ELR (cell line): ENCODE measurements around the gene MET.
"Not testable (repeated sequence)": the region's sequence is repeated elsewhere in the genome, so short reads cannot be mapped to it uniquely, and the experiment has no call there.

Source experiments
- DNase-seq: peaks from one replicate; pipeline ENCODE4 v3.0.0-alpha.2; 2015; ENCODE audit warnings: low read depth

The MET gene

DNA sequence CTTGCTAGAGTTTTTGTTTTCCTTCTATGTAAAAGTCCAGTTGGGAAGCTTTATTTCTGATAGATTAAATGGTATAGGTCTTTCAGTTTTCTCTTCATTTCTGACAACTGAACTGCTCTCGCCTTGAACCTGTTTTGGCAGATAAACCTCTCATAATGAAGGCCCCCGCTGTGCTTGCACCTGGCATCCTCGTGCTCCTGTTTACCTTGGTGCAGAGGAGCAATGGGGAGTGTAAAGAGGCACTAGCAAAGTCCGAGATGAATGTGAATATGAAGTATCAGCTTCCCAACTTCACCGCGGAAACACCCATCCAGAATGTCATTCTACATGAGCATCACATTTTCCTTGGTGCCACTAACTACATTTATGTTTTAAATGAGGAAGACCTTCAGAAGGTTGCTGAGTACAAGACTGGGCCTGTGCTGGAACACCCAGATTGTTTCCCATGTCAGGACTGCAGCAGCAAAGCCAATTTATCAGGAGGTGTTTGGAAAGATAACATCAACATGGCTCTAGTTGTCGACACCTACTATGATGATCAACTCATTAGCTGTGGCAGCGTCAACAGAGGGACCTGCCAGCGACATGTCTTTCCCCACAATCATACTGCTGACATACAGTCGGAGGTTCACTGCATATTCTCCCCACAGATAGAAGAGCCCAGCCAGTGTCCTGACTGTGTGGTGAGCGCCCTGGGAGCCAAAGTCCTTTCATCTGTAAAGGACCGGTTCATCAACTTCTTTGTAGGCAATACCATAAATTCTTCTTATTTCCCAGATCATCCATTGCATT, 27.1 kb downstream of the MET start:
- no peak for DNase-seq

DNA sequence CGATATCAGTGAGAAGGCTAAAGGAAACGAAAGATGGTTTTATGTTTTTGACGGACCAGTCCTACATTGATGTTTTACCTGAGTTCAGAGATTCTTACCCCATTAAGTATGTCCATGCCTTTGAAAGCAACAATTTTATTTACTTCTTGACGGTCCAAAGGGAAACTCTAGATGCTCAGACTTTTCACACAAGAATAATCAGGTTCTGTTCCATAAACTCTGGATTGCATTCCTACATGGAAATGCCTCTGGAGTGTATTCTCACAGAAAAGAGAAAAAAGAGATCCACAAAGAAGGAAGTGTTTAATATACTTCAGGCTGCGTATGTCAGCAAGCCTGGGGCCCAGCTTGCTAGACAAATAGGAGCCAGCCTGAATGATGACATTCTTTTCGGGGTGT, 27.7 kb downstream of the MET start:
- no peak for DNase-seq

DNA sequence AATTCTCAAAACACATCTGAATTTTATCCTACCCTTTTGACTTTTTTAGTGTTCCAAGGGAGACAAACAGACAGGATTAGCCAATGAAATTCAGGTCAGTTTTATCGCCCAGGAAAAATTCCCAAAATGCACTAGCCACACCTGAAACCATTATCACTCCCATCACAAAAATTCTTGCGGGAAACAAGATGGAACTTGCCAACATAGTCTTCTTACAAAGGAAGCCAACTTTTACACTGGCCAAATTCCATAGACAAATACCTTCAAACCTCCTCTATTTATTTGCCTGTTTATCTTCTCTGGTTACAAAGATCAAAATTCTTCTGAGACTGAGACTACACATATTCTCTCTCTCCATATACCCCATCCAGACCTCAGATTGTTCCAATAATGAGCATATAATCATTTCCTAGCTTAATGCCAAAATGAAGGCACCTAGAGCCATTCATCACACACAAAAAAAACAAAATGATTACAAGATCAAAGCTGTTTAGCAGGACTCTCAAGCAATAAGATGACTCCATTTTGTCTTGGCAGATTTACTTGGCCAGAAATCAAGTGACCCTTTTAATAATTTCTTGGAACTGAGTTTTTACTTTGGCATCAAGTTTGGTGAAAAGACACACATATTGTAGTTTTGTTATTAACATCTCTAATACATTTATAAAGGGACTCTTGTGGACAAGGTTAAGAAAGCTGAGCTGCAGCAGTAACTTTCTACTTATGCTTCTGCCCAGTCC, 30.2 kb downstream of the MET start:
- DNase-seq, result no peak

DNA sequence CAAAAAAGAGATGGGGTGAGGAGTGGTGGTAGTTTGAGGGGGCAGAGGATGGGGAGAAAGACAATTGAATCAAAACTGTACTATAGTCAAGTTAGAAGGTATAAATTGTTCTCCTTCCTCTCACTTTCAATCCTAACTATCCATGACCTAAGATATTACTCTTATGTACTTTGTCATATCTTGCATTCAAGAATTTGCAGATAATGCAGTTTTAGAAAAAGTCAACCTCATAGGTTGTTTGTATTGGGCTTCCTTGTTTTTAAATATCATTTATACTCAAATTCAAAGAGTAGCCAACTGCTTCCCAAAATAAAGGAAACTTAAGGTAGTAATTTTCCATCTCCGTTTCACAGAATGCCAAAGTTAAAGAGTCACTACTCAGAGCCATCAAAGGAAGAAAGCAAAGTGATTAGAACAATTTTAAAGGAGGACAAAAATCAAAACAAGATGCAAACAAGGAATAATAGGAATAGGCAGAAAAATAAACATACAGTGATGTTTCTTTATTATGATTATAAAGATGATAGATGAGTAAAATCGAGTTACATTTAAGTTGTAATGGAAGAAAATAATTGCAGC, 32.7 kb downstream of the MET start:
- DNase-seq, result no peak

DNA sequence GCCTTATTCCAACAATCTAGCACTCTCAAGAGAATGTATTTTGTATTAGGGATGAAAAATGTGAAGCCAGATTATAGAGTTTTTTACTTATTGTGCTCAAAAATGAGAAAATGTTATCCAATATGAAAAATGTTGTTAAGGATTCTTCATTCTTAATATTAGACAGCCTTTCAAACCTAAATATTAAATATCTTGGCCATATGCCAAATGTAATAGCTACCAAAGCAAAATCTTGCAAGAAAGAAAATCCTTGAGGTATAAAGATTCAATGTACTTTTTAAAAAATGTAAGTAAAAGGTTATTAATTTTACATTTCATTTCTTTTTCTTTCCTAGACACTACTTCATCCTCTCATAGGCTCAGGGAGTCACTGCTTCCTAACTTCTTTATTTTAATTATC, 33.4 kb downstream of the MET start:
- no peak for DNase-seq

DNA sequence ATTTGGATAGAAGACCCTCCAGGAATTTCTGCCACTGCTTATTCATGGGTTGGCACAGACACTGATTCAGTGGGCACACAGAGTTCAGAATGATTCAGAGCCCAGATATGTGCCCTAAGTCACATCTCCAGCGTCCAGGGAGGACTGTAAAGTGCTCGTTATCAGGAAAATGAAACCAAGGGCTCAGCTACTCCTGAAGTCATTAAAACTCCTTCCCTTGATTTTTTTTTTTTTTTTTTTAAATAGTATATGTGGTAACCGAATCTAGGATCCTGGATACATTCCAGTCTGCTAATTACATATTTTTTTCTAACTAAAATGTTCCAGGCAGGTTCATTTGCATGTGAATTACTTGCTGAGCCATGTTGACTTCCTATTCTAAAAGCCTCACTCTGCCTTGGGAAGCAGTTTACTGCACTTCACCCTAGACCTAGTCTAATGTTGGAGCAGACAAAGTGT, 34.7 kb downstream of the MET start:
- DNase-seq, result peak; percentile 83

DNA sequence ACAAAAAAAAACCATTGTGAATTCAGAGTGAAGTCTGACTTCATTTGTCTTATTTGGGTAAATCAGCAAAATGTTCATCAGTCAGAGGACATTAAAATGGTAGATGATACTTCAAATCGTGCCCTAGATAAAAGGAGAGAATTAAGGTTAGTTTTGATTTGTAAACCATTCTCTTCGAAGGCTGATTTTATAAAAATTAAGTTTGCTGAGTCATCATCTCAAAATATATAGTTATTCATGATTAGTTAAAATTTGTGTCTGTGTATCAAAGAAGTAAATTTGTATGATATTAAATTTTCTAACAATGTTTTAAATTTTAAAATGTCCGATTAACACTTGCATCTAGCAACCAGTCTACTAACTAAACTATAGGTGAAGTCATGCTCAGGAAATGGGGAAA, 35.3 kb downstream of the MET start:
- DNase-seq, result no peak

DNA sequence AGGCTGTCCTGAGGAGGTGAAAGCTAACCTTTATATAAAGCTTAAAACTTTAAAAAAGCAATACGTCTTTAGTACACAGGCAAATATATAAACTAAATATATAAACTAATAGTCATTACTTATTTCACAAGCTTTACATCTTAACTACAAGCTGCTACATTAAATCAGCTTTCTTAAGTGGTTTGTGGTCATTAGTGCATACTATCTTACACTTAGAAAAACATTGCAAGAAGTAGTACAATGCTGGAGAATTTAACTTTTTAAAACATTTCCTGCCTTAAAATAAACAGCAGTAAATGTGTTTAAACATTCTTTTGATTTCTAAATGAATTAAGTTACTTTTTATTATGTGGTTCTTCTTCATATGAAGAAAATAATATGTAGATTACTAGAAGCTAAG, 36.3 kb downstream of the MET start:
- DNase-seq, result no peak

DNA sequence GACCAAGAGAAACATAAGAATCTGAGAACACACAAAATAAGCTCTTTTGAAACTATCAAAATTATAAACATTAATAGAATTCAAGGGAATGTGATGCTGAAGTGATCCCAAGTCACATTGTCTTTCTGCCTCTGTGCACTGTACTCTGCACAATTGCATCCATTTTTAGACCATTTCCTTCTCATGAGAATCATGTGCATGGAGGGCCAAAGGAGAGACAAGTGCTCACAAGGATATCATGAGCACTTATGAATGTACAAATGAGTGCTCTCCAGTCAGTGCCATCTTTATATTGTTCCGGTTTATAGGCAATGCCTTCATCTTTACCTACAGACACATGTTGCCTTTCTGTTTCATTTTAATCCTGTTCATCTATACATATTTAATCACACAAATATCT, 36.9 kb downstream of the MET start:
- DNase-seq, result no peak

DNA sequence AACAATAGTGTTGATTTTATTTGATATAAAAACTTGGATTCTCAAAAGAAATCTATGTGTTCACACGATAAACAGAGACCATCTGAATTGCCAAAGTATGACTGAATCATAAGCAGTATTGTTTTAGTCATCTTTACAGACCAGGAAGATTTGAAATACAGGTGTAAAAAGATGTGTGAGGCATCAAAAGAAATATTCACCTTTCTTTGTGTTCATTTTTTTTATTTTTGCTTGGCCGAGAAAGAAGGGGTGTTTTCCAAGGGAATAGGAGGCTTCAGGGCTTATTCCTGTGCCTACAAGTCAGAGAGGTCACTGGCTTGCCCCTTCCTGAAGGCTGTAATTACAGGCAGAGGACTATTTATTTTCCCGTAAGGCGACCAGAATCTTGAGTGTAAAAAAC, 37.3 kb downstream of the MET start:
- no peak for DNase-seq

DNA sequence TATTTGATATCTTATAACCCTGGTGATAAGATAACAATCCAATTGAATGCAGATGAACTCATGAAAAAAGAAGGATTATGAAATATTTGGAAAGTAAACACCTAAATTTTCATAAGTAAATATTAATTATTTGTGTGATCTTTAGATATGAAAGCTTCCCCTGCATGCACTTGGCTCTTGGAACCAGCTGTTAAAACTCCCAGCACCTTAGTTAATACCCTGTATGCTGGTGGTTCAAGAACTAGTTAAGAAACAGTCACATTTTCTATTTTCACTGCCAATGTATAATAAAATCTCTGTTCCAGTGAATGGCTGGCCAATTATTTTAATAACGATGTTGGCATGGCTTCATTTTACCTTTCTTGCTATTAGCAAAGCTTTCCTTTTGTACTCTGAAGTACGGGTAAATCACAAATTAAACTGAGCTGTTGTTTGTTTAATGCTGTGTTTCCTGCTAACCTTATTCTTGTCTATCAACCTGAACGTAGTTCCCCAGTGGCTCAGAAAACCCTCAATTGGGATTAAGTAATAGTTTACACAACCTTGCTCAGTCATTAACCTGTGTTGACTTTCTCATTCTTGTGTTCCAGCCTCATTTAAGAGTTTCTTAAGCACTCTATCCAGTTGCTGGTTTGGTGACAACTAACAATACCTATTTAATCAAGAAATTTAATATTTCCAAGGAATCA, 38.9 kb downstream of the MET start:
- no peak for DNase-seq

DNA sequence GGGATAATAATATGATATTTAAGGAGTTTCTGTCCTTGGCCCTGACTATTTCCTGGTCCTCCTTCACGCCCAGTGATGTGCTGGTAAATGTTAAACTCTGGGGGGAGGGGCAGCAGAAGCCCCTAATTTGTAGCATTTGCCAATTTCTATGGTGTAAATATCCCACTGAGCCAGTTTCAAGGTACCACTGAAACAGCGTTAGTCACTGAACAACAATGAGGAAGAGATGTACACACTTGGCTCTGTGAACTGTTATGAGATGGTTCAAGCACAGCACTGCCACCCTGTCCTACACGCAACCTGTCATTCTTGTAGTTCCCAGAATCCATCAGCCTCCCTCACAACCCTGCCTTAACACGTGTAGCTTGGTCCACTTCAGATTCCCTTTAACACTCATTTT, 39.8 kb downstream of the MET start:
- DNase-seq, result no peak

DNA sequence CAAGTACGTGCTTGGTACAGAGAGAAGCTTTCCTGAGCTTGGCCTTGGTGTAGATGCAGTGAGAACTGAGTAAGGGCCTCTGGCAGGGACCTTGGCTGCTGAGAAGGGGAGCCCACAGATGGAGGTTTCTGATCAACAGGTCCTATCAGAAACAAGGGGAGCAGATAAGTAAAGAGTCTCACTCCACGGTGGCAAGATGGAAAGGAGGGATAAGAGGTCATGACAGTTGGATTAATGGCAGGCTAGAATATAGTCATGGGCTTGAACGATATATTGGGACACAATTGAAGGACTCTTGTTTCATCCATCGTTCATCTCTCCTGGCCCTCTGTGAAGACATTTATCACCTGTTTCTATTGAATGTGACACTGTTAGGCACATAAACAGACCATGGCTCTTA, 41.5 kb downstream of the MET start:
- DNase-seq, result no peak

DNA sequence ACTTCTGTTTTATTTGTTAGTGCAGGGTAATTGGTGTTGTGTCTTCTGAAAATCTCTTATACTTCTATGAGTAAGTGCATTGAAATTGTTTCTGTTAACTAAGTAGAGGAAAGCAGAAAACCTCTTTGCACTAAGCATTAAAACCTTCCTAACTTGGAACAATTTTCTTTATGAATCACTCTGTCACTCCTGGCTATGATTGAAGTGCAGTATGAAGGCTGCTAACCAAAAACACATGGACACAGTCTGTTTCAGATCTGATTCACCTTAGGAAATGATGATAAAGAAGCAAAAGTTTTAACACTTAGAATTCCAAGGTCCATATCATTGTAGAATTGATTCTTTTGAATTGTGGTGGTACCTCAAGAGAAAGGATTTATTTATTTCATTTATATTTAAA, 41.9 kb downstream of the MET start:
- DNase-seq, result peak; percentile 53

DNA sequence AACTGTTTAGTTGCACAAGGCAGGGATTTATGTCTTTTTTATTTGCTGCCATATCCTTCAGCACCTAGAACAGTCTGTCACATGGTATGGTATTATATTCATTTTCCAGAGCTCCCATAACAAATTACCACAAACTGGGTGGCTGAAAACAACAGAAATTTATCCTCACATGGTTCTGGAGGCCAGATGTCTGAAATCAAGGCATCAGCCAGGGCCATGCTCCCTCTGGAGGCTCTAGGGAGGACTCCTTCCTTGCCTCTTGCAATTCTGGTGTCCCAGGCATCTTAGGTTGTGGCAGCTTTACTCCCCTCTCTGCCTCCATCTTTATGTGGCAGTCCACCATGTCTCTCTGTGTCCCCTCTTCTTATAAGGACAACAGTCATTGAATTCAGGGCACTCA, 43.1 kb downstream of the MET start:
- no peak for DNase-seq

DNA sequence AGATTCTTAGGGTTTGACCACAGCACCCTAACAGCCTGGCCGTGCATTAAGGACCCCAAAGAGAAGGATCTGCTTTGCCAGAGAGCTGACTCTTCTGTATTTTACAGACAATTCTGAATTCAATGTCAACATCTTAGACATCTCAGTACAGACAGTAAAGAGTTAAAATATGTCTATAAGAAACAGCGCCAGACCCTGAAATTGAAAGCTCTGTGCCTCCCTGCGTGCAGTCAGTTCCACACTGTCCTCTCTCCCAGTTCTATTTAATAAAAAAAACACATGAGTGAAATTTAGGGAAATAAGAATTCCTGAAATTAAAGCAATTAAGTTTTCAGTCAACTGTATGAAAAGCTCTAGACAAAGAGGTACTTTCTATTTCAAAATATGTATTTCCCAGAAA, 45.1 kb downstream of the MET start:
- DNase-seq, result no peak

DNA sequence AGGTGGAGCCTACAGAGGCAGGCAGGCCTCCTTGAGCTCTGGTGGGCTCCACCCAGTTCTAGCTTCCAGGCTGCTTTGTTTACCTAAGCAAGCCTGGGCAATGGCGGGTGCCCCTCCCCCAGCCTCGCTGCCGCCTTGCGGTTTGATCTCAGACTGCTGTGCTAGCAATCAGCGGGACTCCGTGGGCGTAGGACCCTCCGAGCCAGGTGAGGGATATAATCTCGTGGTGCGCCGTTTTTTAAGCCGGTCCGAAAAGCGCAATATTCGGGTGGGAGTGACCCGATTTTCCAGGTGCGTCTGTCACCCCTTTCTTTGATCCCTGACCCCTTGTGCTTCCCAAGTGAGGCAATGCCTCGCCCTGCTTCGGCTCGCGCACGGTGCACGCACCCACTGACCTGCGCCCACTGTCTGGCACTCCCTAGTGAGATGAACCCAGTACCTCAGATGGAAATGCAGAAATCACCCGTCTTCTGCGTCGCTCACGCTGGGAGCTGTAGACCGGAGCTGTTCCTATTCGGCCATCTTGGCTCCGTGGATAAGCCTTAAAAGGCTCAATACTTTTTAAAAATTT, 52.0 kb downstream of the MET start:
- DNase-seq, result not testable (repeated sequence)

DNA sequence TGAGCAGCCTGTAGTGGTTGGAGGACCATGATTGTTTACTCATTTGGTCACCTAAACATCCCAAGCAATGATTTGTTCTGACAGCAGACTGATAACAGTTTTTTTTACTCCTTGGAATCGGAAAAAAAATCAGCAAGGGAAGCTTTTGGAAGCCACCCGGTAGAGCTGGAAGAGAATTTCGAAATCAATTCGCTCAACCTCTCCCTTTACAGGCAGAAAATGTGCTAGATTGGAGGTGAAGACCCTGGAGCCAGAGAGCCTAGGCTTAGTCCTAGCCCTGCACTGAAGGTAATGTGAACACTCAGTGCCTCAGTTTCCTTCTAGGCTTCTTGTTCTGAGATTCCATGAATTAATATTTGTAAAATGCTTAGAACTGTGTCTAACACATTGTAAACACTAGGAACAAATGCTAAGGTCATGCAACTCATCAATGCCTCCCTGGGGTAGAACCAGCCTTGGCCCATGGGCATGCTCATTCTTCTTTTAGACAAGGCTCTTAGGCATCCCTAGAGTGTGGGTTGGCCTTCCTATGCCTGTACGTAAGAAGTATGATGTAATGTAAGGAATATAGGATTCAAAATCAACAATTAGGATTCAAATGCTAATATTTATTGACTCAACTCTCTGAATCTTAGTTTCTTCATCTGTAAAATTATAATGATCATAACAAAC, 52.7 kb downstream of the MET start:
- no peak for DNase-seq

DNA sequence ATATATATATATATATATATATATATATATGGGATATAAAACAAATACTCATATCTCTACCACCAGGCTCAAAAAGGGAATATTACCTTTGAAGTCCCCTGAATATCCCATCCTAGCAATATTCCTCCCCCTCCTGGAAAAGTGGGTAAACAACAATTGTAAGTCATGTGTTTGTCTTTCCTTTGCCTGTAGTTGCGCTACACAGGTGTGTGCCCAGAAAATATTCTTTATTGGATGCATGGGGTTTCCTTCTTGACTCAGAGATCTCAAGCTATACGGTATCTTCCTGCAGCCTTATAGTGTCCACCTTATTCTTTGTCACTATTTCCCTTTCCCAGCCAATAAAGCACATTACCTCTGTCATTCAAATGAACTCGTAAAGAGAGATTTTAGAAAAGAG, 54.2 kb downstream of the MET start:
- no peak for DNase-seq

DNA sequence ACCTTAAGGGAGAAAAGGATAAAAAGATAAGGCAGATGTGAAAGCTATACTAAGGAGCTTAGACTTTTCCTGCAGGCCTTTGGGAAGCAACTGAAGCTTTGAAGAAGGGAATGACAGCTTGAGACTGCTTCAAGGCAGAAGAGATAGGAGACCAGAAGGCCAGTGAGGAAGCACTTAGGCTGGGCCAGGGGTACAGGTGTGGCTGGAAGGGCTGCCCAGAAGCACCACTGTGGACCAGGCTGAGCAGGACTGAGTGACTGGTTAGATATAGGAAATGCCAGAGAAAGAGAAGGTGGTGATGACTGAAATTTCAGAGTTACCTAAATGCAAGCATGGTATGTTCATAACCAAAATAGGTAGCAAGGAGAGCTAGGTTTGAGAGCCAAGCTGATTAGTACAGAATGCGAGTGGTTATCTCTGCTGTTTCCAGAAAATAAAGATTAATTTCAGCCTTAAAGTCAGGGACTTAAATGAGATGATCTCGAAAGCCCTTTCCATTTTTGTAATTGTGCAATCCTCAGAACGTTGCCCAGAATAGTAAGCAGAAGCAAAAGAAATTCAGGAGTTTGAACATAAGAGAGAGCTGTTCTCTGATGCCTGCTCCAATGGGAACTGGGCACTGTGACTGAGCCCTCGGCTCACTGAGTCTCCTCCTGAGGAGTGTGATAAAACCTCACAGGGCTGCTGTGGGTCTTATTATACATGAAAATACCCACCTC, 54.9 kb downstream of the MET start:
- no peak for DNase-seq

DNA sequence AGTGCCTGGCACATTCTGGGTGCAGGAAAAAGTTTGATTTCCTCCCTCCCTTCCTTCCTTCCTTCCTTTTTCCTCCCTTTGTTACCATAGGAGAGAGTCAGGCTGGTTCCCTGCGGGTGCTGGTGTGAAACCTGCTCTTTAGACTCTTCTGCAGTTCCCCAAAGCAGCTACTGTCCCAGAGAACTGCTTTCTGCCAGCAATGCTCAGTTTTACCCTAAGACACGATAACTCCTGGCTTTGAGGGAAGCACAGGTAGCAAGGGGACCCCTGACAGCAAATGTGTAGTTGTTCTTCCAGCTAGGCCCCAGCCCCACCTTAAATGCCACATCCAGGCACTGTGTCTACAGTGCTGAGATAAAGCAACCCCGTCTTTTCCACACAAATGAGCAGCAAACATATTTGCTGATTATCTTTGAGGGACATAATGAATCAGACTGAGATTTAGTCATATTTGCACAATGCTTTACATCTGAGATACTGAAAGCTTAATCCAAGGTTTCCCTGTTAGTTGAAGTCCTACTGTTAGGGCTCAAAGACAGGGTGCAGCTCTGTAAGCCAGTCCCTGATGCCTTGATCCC, 55.5 kb downstream of the MET start:
- DNase-seq, result no peak
